ENCODE results near the gene CD2AP.

CD2AP gene

GRCh38 chr6:47671777-47672176 lies 194.2 kb downstream of the CD2AP start:
- DNase-seq (ENCODE audit: low read depth in 1 of 2, low spot score in 1 of 2) = no peak

- no peak for DNase-seq (ENCODE audit: low read depth in 1 of 2, low spot score in 1 of 2)
These were observed 195.2 kb downstream of the CD2AP start for GRCh38 chr6:47672816-47673215.

- no peak for DNase-seq (ENCODE audit: low read depth in 1 of 2, low spot score in 1 of 2)
These were observed 197.1 kb downstream of the CD2AP start for GRCh38 chr6:47674673-47675072.
